HCT116 (cell line): Measurements from ENCODE around the gene SEC16A. TPM values are rescaled to one million over a fixed set of nuclear protein-coding genes. Genes with fewer than 3 reads are reported as not detected.

Source experiments
- ATAC-seq: fragments of 200-7000 bp; cut with Tn5 transposase; 2 replicates; pipeline ENCODE4 v1.9.1; 2020; ENCODE audit warnings: mild to moderate bottlenecking, moderate library complexity
- BruUV-seq: library from RNA; stranded (reverse); fragments of 400-500 nt; replicated peaks from 2 replicates; lab custom pipeline; 2021; lab: Mats Ljungman, UMichigan
- CTCF ChIA-PET: fragments of 300-600 bp; sonication (Branson Sonifier 250); formaldehyde crosslinking; loops from one replicate; lab custom pipeline; 2021; ENCODE audit warnings: antibody characterized with exemption; lab: Charles Lee
- POLR2A ChIA-PET: fragments of 300-600, 350-600 bp; sonication (Branson Sonifier 250); formaldehyde crosslinking; loops from one replicate; lab custom pipeline; 2021; ENCODE audit warnings: antibody characterized with exemption; lab: Charles Lee
- RAD21 ChIA-PET, 2 experiments: fragments of 300-600 bp; sonication (Branson Sonifier 250); formaldehyde crosslinking; loops; one replicate each; lab custom pipeline; 2023; ENCODE audit warnings: low total read pairs in 2 of 2; ENCODE audit not compliant: uncharacterized antibody in 2 of 2, unreplicated experiment in 2 of 2, low non-redundant PET in 1 of 2; lab: Charles Lee
- DNase-seq: peaks from one replicate; pipeline ENCODE4 v3.0.0-alpha.2; 2010; ENCODE audit warnings: low read depth, low spot score
- H2AFZ ChIP-seq: fragments of 200-600 bp; shearing (Covaris generic), sonication (generic); 2 replicates; pipeline ENCODE4 v1.6.1; 2017; ENCODE audit warnings: low read depth, mixed run types, mixed read lengths, antibody characterized with exemption, low read length; ENCODE audit not compliant: poor library complexity, severe bottlenecking
- H3K27ac ChIP-seq: 2 replicates; pipeline ENCODE4 v1.5.1; 2012; ENCODE audit warnings: low read depth, low read length
- H3K27me3 ChIP-seq: fragments of 200-600 bp; sonication (generic); 2 replicates; pipeline ENCODE4 v1.6.1; 2016; ENCODE audit warnings: mixed run types, low read length, mixed read lengths; ENCODE audit not compliant: insufficient read depth
- H3K36me3 ChIP-seq, 2 experiments: fragments of 200-500 bp in 1 of 2; fragments of 200-600 bp in 1 of 2; sonication (Bioruptor generic) in 1 of 2; sonication (generic) in 1 of 2; 2 replicates each; pipeline versions ENCODE4 v1.5.1 to v1.6.1; 2014 to 2016; ENCODE audit warnings: low read length in 2 of 2, inconsistent platforms in 1 of 2, mixed read lengths in 1 of 2, mixed run types in 1 of 2; ENCODE audit not compliant: insufficient read depth in 2 of 2, control insufficient read depth in 1 of 2
- H3K4me1 ChIP-seq, 2 experiments: fragments of 200-600 bp in 1 of 2; sonication (generic) in 1 of 2; 2 replicates each; pipeline versions ENCODE4 v1.5.1 to v1.6.1; 2012 to 2017; ENCODE audit warnings: low read length in 2 of 2, inconsistent platforms in 1 of 2, mild to moderate bottlenecking in 1 of 2, mixed read lengths in 1 of 2, mixed run types in 1 of 2, moderate library complexity in 1 of 2; ENCODE audit not compliant: insufficient read depth in 2 of 2, control insufficient read depth in 1 of 2
- H3K4me2 ChIP-seq: fragments of 200-600 bp; sonication (generic); 2 replicates; pipeline ENCODE4 v1.6.1; 2017; ENCODE audit warnings: mixed run types, low read length, mixed read lengths
- H3K4me3 ChIP-seq, 2 experiments: fragments of 200-600 bp in 1 of 2; sonication (generic) in 1 of 2; replicated peaks in 1 of 2; 2 replicates each; pipeline ENCODE4 v1.5.1; 2011 to 2016; ENCODE audit warnings: low read length in 2 of 2, control low read depth in 1 of 2, low read depth in 1 of 2, mild to moderate bottlenecking in 1 of 2, mixed read lengths in 1 of 2, mixed run types in 1 of 2
- H3K79me2 ChIP-seq: fragments of 200-600 bp; sonication (generic); 2 replicates; pipeline ENCODE4 v1.6.1; 2017; ENCODE audit warnings: mild to moderate bottlenecking, mixed run types, low read length, moderate library complexity, mixed read lengths; ENCODE audit not compliant: insufficient read depth
- H3K9ac ChIP-seq: fragments of 200-600 bp; sonication (generic); 2 replicates; pipeline ENCODE4 v1.6.1; 2016; ENCODE audit warnings: low read length, mixed read lengths
- H3K9me2 ChIP-seq: fragments of 200-600 bp; sonication (generic), shearing (Covaris generic); 2 replicates; pipeline ENCODE4 v1.6.1; 2017; ENCODE audit warnings: mixed run types, mild to moderate bottlenecking, moderate library complexity; ENCODE audit not compliant: insufficient read depth
- H3K9me3 ChIP-seq, 2 experiments: fragments of 200-500 bp in 1 of 2; fragments of 200-600 bp in 1 of 2; sonication (Bioruptor generic) in 1 of 2; sonication (generic) in 1 of 2; 2 replicates each; pipeline ENCODE4 v1.6.1; 2014 to 2017; ENCODE audit warnings: low read length in 2 of 2, mixed read lengths in 2 of 2, inconsistent platforms in 1 of 2, low read depth in 1 of 2, mild to moderate bottlenecking in 1 of 2, mixed run types in 1 of 2, moderate library complexity in 1 of 2; ENCODE audit not compliant: control insufficient read depth in 1 of 2, insufficient read depth in 1 of 2
- H4K20me1 ChIP-seq: fragments of 200-600 bp; sonication (generic), shearing (Covaris generic); 2 replicates; pipeline ENCODE4 v1.6.1; 2017; ENCODE audit warnings: mixed run types, mild to moderate bottlenecking, moderate library complexity; ENCODE audit not compliant: insufficient read depth
- ATF3 ChIP-seq: IDR thresholded peaks from 2 replicates; pipeline ENCODE4 v1.6.1; 2012
- CBX3 ChIP-seq: IDR thresholded peaks from 2 replicates; pipeline ENCODE4 v1.6.1; 2012; ENCODE audit warnings: low read depth
- CEBPB ChIP-seq: IDR thresholded peaks from 2 replicates; pipeline ENCODE4 v1.6.1; 2012; ENCODE audit warnings: low read depth
- EGR1 ChIP-seq: IDR thresholded peaks from 2 replicates; pipeline ENCODE4 v1.6.1; 2012; ENCODE audit warnings: low read depth
- EZH2 ChIP-seq: fragments of 200-600 bp; sonication (generic); IDR thresholded peaks from 2 replicates; pipeline ENCODE4 v1.6.1; 2017; ENCODE audit warnings: antibody characterized with exemption, mixed run types
- EZH2phosphoT487 ChIP-seq: fragments of 200-600 bp; IDR thresholded peaks from 2 replicates; pipeline ENCODE4 v1.6.1; 2018; ENCODE audit warnings: antibody characterized with exemption, borderline replicate concordance
- FOSL1 ChIP-seq: IDR thresholded peaks from 2 replicates; pipeline ENCODE4 v1.6.1; 2012; ENCODE audit warnings: low read depth
- JUND ChIP-seq: IDR thresholded peaks from 2 replicates; pipeline ENCODE4 v1.6.1; 2012
- MAX ChIP-seq: IDR thresholded peaks from 2 replicates; pipeline ENCODE4 v1.6.1; 2012
- POLR2AphosphoS5 ChIP-seq: IDR thresholded peaks from 2 replicates; pipeline ENCODE4 v1.6.1; 2011; ENCODE audit warnings: mild to moderate bottlenecking, low read depth, low read length, moderate library complexity
- RAD21 ChIP-seq: IDR thresholded peaks from 2 replicates; pipeline ENCODE4 v1.6.1; 2012; ENCODE audit warnings: low read depth, mild to moderate bottlenecking
- SIN3A ChIP-seq: IDR thresholded peaks from 2 replicates; pipeline ENCODE4 v1.6.1; 2012; ENCODE audit warnings: low read depth
- SP1 ChIP-seq: IDR thresholded peaks from 2 replicates; pipeline ENCODE4 v1.6.1; 2012; ENCODE audit warnings: low read depth
- SRF ChIP-seq: IDR thresholded peaks from 2 replicates; pipeline ENCODE4 v1.6.1; 2012; ENCODE audit warnings: low read depth
- TCF7L2 ChIP-seq: IDR thresholded peaks from 2 replicates; pipeline ENCODE4 v1.7.0; 2011; ENCODE audit warnings: borderline replicate concordance, inconsistent platforms; ENCODE audit not compliant: insufficient read depth, insufficient read length; ENCODE audit errors: extremely low read depth
- YY1 ChIP-seq: IDR thresholded peaks from 2 replicates; pipeline ENCODE4 v1.6.1; 2011; ENCODE audit warnings: low read length, low read depth, moderate library complexity, mild to moderate bottlenecking; ENCODE audit not compliant: insufficient replicate concordance; ENCODE audit errors: extremely low read depth
- ZBTB33 ChIP-seq: IDR thresholded peaks from 2 replicates; pipeline ENCODE4 v1.6.1; 2011; ENCODE audit warnings: mild to moderate bottlenecking, low read length, moderate library complexity; ENCODE audit not compliant: insufficient replicate concordance; ENCODE audit errors: extremely low read depth
- ZFX ChIP-seq: fragments of 450-650 bp; IDR thresholded peaks from 2 replicates; pipeline ENCODE4 v1.6.1; 2017
- intact Hi-C: fragments of 100-400 bp; cut with micrococcal nuclease; formaldehyde crosslinking; loops from 2 replicates; pipeline ENCODE4 v1.10.0; 2022
- total RNA-seq: library from RNA; stranded (reverse); gene quantifications from one replicate; pipeline ENCODE4 v1.2.1, GENCODE V29; 2021; ENCODE audit not compliant: unreplicated experiment
- TF ChIP-seq, protein P1 (sequence below): IDR thresholded peaks from 2 replicates; pipeline ENCODE4 v1.6.1; 2012; ENCODE audit warnings: low read depth
- TF ChIP-seq, protein P2 (sequence below), 3 experiments: fragments of 200-600 bp in 1 of 3; sonication (generic) in 1 of 3; IDR thresholded peaks in 2 of 3; conservative IDR thresholded peaks in 1 of 3; 2 replicates each; pipeline ENCODE4 v1.5.1; 2012 to 2017; ENCODE audit warnings: low read depth in 2 of 3, low read length in 2 of 3, antibody characterized with exemption in 1 of 3, borderline replicate concordance in 1 of 3, control low read depth in 1 of 3, mild to moderate bottlenecking in 1 of 3, mixed read lengths in 1 of 3, mixed run types in 1 of 3, moderate library complexity in 1 of 3; ENCODE audit not compliant: insufficient read depth in 1 of 3

SEC16A gene
- total RNA-seq, 1 experiment from 2014 or later, result 49.8 TPM

- Histone ChIP-seq H3K27ac (no peak overlapping the region), H3K4me3 (no peak overlapping the region), H3K27me3 (no peaks in the 10 kb centered on the region), H3K4me2 (no peak overlapping the region), H3K9me3 (no peaks in the 10 kb centered on the region), H2AFZ (no peak overlapping the region), H3K79me2 (peaks cover 86% of the 10 kb centered on the region), H3K9me2 (no peaks in the 10 kb centered on the region), H4K20me1 (no peaks in the 10 kb centered on the region), H3K36me3 (peaks cover 38 to 59% of the 10 kb centered on the region in 2 experiments), H3K9ac (no peak overlapping the region), H3K4me1 (peaks cover 12 to 25% of the 10 kb centered on the region in 2 experiments)
- intact Hi-C loops, result no loop called here
- ChIA-PET CTCF (interaction anchor here (1.3 kb wide), 1 partner anchor 11 kb away, joined by 3 read pairs; no protein-coding TSS in a partner anchor), POLR2A (no interaction called here), RAD21 (no interaction called here)
- ATAC-seq (no peak), DNase-seq (no peak)
- BruUV-seq, result no TSS peak
- no peak for TF ChIP-seq TCF7L2
- TF ChIP-seq EZH2phosphoT487, result no peak
- TF ChIP-seq JUND, result no peak
- no peak for TF ChIP-seq SIN3A
- TF ChIP-seq YY1, result no peak
- TF ChIP-seq, protein P1, sequence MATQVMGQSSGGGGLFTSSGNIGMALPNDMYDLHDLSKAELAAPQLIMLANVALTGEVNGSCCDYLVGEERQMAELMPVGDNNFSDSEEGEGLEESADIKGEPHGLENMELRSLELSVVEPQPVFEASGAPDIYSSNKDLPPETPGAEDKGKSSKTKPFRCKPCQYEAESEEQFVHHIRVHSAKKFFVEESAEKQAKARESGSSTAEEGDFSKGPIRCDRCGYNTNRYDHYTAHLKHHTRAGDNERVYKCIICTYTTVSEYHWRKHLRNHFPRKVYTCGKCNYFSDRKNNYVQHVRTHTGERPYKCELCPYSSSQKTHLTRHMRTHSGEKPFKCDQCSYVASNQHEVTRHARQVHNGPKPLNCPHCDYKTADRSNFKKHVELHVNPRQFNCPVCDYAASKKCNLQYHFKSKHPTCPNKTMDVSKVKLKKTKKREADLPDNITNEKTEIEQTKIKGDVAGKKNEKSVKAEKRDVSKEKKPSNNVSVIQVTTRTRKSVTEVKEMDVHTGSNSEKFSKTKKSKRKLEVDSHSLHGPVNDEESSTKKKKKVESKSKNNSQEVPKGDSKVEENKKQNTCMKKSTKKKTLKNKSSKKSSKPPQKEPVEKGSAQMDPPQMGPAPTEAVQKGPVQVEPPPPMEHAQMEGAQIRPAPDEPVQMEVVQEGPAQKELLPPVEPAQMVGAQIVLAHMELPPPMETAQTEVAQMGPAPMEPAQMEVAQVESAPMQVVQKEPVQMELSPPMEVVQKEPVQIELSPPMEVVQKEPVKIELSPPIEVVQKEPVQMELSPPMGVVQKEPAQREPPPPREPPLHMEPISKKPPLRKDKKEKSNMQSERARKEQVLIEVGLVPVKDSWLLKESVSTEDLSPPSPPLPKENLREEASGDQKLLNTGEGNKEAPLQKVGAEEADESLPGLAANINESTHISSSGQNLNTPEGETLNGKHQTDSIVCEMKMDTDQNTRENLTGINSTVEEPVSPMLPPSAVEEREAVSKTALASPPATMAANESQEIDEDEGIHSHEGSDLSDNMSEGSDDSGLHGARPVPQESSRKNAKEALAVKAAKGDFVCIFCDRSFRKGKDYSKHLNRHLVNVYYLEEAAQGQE, result no peak
- TF ChIP-seq POLR2AphosphoS5, result no peak
- no peak for TF ChIP-seq ATF3
- TF ChIP-seq EZH2, result no peak
- TF ChIP-seq ZFX, result no peak
- no peak for TF ChIP-seq CEBPB
- TF ChIP-seq RAD21, result no peak
- TF ChIP-seq SRF, result no peak
- TF ChIP-seq, protein P2, sequence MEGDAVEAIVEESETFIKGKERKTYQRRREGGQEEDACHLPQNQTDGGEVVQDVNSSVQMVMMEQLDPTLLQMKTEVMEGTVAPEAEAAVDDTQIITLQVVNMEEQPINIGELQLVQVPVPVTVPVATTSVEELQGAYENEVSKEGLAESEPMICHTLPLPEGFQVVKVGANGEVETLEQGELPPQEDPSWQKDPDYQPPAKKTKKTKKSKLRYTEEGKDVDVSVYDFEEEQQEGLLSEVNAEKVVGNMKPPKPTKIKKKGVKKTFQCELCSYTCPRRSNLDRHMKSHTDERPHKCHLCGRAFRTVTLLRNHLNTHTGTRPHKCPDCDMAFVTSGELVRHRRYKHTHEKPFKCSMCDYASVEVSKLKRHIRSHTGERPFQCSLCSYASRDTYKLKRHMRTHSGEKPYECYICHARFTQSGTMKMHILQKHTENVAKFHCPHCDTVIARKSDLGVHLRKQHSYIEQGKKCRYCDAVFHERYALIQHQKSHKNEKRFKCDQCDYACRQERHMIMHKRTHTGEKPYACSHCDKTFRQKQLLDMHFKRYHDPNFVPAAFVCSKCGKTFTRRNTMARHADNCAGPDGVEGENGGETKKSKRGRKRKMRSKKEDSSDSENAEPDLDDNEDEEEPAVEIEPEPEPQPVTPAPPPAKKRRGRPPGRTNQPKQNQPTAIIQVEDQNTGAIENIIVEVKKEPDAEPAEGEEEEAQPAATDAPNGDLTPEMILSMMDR (IDR thresholded peaks at IDR 0.05 in 2 of 3, conservative IDR thresholded peaks at IDR 0.05 in 1 of 3; ENCODE audit: borderline replicate concordance in 1 of 3, insufficient read depth in 1 of 3, low read depth in 2 of 3, low read length in 2 of 3), result no peak
- no peak for TF ChIP-seq EGR1
- TF ChIP-seq CBX3, result no peak
- no peak for TF ChIP-seq FOSL1
- no peak for TF ChIP-seq ZBTB33
- no peak for TF ChIP-seq SP1
- no peak for TF ChIP-seq MAX
Observed at GRCh38 chr9:136412962-136413361, 69.9 kb downstream of the SEC16A start.
